Measurements from ENCODE around the gene ITGA1. TPM values are rescaled to one million over a fixed set of nuclear protein-coding genes. Genes with fewer than 3 reads are reported as not detected.
A peak's percentile ranks its signal among the peaks of the same experiment; 100 is the strongest.

Gene ITGA1
- total and polyA plus RNA-seq, 4 donors: 24.2 to 187 (median 48.5) TPM

DNA sequence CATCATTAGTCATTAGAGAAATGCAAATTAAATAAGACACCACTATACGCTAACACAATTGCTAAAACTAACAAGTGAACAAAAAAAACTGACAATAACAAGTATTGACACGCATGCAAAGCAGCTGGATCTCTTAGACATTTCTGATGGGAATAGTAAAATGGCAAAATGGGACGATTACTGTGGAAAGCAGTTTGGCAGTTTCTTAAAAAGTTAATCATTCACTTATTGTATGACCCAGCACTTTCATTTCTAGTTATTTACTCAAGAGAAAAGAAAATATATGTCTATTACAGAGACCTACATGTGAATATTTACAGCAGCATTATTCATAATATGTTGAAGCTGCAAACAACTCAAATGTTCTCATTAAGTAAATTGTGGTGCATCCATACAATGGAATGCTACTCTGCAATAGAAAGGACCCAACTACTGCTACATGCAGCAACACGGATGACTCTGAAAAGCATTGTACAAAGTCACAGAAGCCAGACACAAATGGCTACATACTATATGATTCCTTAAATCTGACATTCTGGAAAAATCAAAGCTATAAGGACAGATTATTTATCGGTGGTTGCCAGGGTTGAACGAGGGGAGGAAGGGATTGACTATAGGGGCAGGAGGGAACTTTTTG, 104.6 kb downstream of the ITGA1 start:
- Histone ChIP-seq H3K4me1 (ENCODE audit: control insufficient read depth in 4 of 4, insufficient read depth in 4 of 4, low read length in 3 of 4) (peaks cover 3 to 25% (median 14%) of the 10 kb centered on the region in 4 donors), H3K4me3 (ENCODE audit: low read depth in 1 of 3, low read length in 3 of 3) (peak overlapping the region in 2 of 3 donors; percentile 5 to 15), H3K27me3 (ENCODE audit: control insufficient read depth in 4 of 4, insufficient read depth in 4 of 4, low read length in 3 of 4) (no peaks in the 10 kb centered on the region), H3K36me3 (ENCODE audit: control insufficient read depth in 4 of 4, insufficient read depth in 3 of 4, low read depth in 1 of 4, low read length in 3 of 4) (peaks cover 0 to 14% (median 7%) of the 10 kb centered on the region in 4 donors), H3K9me3 (ENCODE audit: control insufficient read depth in 4 of 4, low read length in 3 of 4) (no peaks in the 10 kb centered on the region), H3K27ac (ENCODE audit: low read depth in 1 of 2, low read length in 2 of 2) (peak overlapping the region; percentile 16 to 58), H3K9ac (ENCODE audit: low read depth in 1 of 2, low read length in 2 of 2) (peak overlapping the region in 1 of 2 donors; percentile 6)
- TF ChIP-seq NR2F2 (IDR thresholded peaks at IDR 0.05) (no peak), GABPA (IDR thresholded peaks at IDR 0.05 in 1 of 2, conservative IDR thresholded peaks at IDR 0.05 in 1 of 2) (no peak), FOXA2 (IDR thresholded peaks at IDR 0.05) (peak; percentile 86), FOXA1 (IDR thresholded peaks at IDR 0.05) (no peak), REST (IDR thresholded peaks at IDR 0.05) (peak; percentile 61), HNF4A (conservative IDR thresholded peaks at IDR 0.05) (peak; percentile 40 to 41), JUND (IDR thresholded peaks at IDR 0.05) (no peak), YY1 (IDR thresholded peaks at IDR 0.05) (peak; percentile 86), EGR1 (IDR thresholded peaks at IDR 0.05; ENCODE audit: low read depth in 2 of 2) (no peak), TAF1 (conservative IDR thresholded peaks at IDR 0.05) (peak; percentile 18), RAD21 (IDR thresholded peaks at IDR 0.05) (peak; percentile 33 to 39), ZBTB33 (IDR thresholded peaks at IDR 0.05) (peak; percentile 40), RXRA (IDR thresholded peaks at IDR 0.05) (peak in 1 of 2 donors; percentile 19), SP1 (IDR thresholded peaks at IDR 0.05) (no peak), ATF3 (IDR thresholded peaks at IDR 0.05) (no peak), CTCF (IDR thresholded peaks at IDR 0.05; ENCODE audit: low read depth, low read length, missing input control) (no peak), HNF4G (IDR thresholded peaks at IDR 0.05) (no peak)
- TF ChIP-seq, protein P1, sequence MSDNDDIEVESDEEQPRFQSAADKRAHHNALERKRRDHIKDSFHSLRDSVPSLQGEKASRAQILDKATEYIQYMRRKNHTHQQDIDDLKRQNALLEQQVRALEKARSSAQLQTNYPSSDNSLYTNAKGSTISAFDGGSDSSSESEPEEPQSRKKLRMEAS (IDR thresholded peaks at IDR 0.05): no peak
- no peak for DNase-seq (ENCODE audit: low spot score)
- WGBS: 49% methylated on average over 6 of the region's 6 CpGs

Data from liver (tissue), 9 donors.